PC-9 (cell line): Measurements from ENCODE around the gene PALD1.

Experiments used
- EZH2 ChIP-seq: fragments of 200-600 bp; sonication (generic); IDR thresholded peaks from 2 replicates; pipeline ENCODE4 v1.8.0; 2017; ENCODE audit warnings: antibody characterized with exemption, low read depth
- TF ChIP-seq, protein P1 (sequence below): fragments of 200-600 bp; sonication (generic); conservative IDR thresholded peaks from 2 replicates; pipeline ENCODE4 v1.6.1; 2017; ENCODE audit warnings: mixed run types, antibody characterized with exemption, mild to moderate bottlenecking, moderate library complexity

DNA sequence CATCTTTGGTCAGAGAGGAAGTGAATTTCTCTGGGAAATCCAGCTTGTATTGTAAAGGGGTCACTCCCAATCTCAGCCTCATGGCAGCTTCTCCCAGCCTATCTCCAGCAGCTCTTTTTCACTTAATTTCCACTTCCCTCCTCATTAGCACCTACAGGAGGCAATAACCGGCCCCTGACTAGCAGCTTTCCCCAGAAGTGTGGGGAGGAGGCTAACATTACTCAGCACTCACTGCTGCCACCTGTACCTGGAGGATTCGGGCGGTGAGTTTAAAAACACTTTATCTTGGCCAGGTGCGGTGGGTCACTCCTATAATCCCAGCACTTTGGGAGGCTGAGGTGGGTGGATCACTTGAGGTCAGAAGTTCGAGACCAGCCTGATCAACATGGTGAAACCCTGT is 40.8 kb upstream of the PALD1 start:
- TF ChIP-seq, protein P1, sequence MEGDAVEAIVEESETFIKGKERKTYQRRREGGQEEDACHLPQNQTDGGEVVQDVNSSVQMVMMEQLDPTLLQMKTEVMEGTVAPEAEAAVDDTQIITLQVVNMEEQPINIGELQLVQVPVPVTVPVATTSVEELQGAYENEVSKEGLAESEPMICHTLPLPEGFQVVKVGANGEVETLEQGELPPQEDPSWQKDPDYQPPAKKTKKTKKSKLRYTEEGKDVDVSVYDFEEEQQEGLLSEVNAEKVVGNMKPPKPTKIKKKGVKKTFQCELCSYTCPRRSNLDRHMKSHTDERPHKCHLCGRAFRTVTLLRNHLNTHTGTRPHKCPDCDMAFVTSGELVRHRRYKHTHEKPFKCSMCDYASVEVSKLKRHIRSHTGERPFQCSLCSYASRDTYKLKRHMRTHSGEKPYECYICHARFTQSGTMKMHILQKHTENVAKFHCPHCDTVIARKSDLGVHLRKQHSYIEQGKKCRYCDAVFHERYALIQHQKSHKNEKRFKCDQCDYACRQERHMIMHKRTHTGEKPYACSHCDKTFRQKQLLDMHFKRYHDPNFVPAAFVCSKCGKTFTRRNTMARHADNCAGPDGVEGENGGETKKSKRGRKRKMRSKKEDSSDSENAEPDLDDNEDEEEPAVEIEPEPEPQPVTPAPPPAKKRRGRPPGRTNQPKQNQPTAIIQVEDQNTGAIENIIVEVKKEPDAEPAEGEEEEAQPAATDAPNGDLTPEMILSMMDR, result no peak
- TF ChIP-seq EZH2, result no peak
